Body of pancreas (tissue), 4 donors: ENCODE results near the gene EZH1.

Experiments used
- POLR2A ChIP-seq, 3 donors: fragments of 450-650 bp; IDR thresholded peaks; one replicate each; pipeline ENCODE4 v1.6.1; 2016; ENCODE audit warnings: antibody characterized with exemption in 3 of 3, mild to moderate bottlenecking in 2 of 3
- TF ChIP-seq, protein P1 (sequence below), 7 experiments: fragments of 450-650 bp in 4 of 7; fragments of 200-600 bp in 3 of 7; sonication (generic) in 3 of 7; IDR thresholded peaks; one replicate each; pipeline ENCODE4 v1.5.1; 2016 to 2019; ENCODE audit warnings: antibody characterized with exemption in 7 of 7

DNA sequence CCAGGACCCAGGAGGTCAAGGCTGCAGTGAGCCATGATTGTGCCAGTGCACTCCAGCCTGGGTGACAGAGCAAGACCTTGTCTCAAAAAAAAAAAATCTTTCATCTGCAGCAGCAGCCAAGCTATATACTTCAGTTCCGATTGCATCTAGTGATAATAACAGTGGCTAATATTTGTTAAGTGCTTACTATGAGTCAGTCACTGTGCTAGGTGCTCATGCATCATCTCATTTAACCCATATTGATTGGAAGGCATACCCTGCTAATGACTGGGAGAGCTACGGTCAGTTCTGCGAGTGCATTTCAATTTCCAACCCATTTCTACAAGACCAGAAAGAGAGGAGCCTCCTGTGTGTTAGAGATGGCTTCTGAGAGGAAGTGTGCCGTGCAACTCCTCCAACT, 93.4 kb downstream of the EZH1 start:
- TF ChIP-seq POLR2A (IDR thresholded peaks at IDR 0.05): no peak
- TF ChIP-seq, protein P1, sequence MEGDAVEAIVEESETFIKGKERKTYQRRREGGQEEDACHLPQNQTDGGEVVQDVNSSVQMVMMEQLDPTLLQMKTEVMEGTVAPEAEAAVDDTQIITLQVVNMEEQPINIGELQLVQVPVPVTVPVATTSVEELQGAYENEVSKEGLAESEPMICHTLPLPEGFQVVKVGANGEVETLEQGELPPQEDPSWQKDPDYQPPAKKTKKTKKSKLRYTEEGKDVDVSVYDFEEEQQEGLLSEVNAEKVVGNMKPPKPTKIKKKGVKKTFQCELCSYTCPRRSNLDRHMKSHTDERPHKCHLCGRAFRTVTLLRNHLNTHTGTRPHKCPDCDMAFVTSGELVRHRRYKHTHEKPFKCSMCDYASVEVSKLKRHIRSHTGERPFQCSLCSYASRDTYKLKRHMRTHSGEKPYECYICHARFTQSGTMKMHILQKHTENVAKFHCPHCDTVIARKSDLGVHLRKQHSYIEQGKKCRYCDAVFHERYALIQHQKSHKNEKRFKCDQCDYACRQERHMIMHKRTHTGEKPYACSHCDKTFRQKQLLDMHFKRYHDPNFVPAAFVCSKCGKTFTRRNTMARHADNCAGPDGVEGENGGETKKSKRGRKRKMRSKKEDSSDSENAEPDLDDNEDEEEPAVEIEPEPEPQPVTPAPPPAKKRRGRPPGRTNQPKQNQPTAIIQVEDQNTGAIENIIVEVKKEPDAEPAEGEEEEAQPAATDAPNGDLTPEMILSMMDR (IDR thresholded peaks at IDR 0.05): no peak
